Measurements from ENCODE around the gene CWF19L2.
A peak's percentile ranks its signal among the peaks of the same experiment; 100 is the strongest.
"Not testable (repeated sequence)": the region's sequence is repeated elsewhere in the genome, so short reads cannot be mapped to it uniquely, and the experiment has no call there.

CWF19L2 gene

GRCh38 chr11:107457558-107458271 lies at the start of gene CWF19L2:
TSS of gene CWF19L2 (minus strand) at chr11:107457825. CDS start at chr11:107457816, 9 bp downstream.
- DNase-seq (ENCODE audit: low spot score), result peak; percentile 79
- TF ChIP-seq, protein P1, sequence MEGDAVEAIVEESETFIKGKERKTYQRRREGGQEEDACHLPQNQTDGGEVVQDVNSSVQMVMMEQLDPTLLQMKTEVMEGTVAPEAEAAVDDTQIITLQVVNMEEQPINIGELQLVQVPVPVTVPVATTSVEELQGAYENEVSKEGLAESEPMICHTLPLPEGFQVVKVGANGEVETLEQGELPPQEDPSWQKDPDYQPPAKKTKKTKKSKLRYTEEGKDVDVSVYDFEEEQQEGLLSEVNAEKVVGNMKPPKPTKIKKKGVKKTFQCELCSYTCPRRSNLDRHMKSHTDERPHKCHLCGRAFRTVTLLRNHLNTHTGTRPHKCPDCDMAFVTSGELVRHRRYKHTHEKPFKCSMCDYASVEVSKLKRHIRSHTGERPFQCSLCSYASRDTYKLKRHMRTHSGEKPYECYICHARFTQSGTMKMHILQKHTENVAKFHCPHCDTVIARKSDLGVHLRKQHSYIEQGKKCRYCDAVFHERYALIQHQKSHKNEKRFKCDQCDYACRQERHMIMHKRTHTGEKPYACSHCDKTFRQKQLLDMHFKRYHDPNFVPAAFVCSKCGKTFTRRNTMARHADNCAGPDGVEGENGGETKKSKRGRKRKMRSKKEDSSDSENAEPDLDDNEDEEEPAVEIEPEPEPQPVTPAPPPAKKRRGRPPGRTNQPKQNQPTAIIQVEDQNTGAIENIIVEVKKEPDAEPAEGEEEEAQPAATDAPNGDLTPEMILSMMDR (IDR thresholded peaks at IDR 0.05; ENCODE audit: borderline replicate concordance, control extremely low read depth, extremely low read depth, insufficient read depth, missing control alignments), result no peak
- in situ Hi-C loops (cut with MboI; ENCODE audit: low sequenced_read_pairs, unreplicated experiment), result no loop called here

- in situ Hi-C loops (cut with MboI; ENCODE audit: low sequenced_read_pairs, unreplicated experiment), result no loop called here
- no peak for DNase-seq (ENCODE audit: low spot score)
- TF ChIP-seq, protein P1 (IDR thresholded peaks at IDR 0.05; ENCODE audit: borderline replicate concordance, control extremely low read depth, extremely low read depth, insufficient read depth, missing control alignments), result no peak
Observed at GRCh38 chr11:107505647-107506225, 48.1 kb upstream of the CWF19L2 start.

DNA sequence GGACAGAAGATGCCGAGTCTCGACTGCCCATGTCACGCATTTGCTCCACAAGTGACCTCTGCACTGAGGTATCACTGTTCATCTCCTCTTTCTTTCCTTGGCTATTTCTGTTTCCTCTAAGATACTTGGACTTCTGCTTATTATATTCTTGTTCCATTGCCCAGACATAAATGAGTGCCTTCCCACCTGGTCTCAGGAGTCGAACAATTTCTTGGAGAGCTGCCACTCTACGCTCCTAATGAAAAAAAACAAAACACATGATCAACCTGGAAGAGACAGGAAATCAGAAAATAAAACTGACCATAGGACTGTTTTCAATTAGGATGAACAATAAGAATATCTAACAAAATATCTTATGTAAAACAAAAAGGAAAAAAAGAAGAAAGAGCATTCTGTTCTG lies 47.4 kb upstream of the CWF19L2 start:
- in situ Hi-C loops (cut with MboI; ENCODE audit: low sequenced_read_pairs, unreplicated experiment), result no loop called here
- TF ChIP-seq, protein P1 (IDR thresholded peaks at IDR 0.05; ENCODE audit: borderline replicate concordance, control extremely low read depth, extremely low read depth, insufficient read depth, missing control alignments), result no peak
- DNase-seq (ENCODE audit: low spot score), result no peak

- TF ChIP-seq, protein P1 (IDR thresholded peaks at IDR 0.05; ENCODE audit: borderline replicate concordance, control extremely low read depth, extremely low read depth, insufficient read depth, missing control alignments), result no peak
- in situ Hi-C loops (cut with MboI; ENCODE audit: low sequenced_read_pairs, unreplicated experiment), result no loop called here
- DNase-seq (ENCODE audit: low spot score), result no peak
Observed at GRCh38 chr11:107501713-107502112, 44.1 kb upstream of the CWF19L2 start.

DNA sequence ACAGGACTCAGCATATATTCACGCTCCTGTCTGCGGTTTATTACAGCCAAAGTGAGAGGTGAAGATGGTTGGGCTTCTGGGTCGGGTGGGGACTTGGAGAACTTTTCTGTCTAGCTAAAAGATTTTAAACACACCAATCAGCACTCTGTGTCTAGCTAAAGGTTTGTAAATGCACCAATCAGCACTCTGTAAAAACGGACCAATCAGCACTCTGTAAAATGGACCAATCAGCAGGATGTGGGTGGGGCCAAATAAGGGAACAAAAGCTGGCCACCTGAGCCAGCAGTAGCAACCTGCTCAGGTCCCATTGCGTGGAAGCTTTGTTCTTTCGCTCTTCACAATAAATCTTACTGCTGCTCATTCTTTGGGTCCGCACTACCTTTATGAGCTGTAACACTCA lies 39.7 kb upstream of the CWF19L2 start:
- in situ Hi-C loops (cut with MboI; ENCODE audit: low sequenced_read_pairs, unreplicated experiment); DNase-seq (ENCODE audit: low spot score): not testable (repeated sequence)

- in situ Hi-C loops (cut with MboI; ENCODE audit: low sequenced_read_pairs, unreplicated experiment), result no loop called here
- TF ChIP-seq, protein P1 (IDR thresholded peaks at IDR 0.05; ENCODE audit: borderline replicate concordance, control extremely low read depth, extremely low read depth, insufficient read depth, missing control alignments), result no peak
- no peak for DNase-seq (ENCODE audit: low spot score)
Observed at GRCh38 chr11:107496011-107496410, 38.4 kb upstream of the CWF19L2 start.

DNA sequence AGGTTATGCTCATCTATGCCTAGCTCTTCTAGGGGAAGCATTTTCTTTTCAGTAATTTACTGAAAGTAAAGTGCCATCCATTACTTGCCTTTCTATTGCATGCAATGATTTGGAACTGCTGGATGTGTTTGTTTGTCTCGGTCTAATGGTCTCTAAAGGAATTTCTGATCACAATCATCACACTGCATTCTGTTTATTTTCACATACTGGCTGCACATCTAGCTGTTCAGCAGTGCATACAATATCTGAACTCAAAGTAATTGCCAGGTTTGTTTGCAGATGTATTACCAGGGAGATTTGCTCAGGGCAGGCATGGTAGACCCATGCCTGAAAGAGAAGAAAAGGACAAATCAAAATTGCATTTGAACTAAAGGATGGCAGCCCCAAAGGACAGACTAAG lies 36.4 kb upstream of the CWF19L2 start:
- in situ Hi-C loops (cut with MboI; ENCODE audit: low sequenced_read_pairs, unreplicated experiment), result no loop called here
- no peak for DNase-seq (ENCODE audit: low spot score)

More for the DNA sequence above, 36.4 kb upstream of the CWF19L2 start:
- TF ChIP-seq, protein P1 (IDR thresholded peaks at IDR 0.05; ENCODE audit: borderline replicate concordance, control extremely low read depth, extremely low read depth, insufficient read depth, missing control alignments), result no peak

Measured in GM13976 (cell line).